Measurements from ENCODE around the gene CHCHD3. TPM values are rescaled to one million over a fixed set of nuclear protein-coding genes. Genes with fewer than 3 reads are reported as not detected.

Gene CHCHD3
- total RNA-seq, 6 experiments from 2014 or later: 16.5 to 42.6 (median 21.6) TPM

DNA sequence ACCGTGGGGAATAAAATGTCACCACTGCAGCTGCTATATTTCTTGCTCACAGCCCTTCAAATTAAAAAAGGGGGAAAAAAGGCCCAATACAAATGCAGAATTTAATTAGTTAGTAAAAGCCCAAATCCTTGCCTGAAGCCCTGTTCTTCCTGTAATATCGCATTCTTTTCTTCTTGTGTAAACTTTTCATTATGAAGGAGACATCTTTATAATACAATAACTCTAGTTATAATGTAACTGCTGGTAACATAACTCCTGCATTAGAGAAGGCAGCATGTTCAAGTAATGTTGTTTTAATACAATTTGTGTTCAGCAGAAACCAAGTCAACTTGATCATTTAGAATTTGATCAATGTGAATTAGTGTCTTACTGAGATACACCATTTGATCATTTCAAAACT is 250.9 kb downstream of the CHCHD3 start:
- WGBS (ENCODE audit: insufficient coverage, low coverage, low lambda C conversion rate, missing lambda C conversion rate): 97% methylated on average over 2 of the region's 2 CpGs
- ATAC-seq: no peak

DNA sequence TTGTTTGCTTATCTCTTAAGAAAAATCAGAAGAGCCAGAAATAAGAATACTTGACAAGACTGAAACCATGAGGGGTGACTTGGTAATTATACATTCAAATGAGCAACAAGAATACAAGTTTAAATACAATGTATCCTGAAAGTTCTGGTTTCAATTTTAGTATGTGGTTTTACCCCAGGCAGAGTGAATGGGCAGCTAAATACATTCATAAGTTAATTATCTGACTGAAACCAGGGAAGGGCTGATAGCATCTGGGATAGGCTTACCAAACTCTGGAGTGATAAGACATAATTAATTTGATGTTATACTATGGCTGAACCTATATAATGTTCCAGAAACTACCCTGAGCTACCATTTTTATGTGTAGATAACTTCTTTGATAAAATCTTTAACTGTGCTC is 253.4 kb downstream of the CHCHD3 start:
- Histone ChIP-seq H3K27me3 (no peaks in the 10 kb centered on the region), H3K9me3 (no peaks in the 10 kb centered on the region), H3K4me1 (no peaks in the 10 kb centered on the region), H3K27ac (no peak overlapping the region), H3K4me3 (no peak overlapping the region), H3K36me3 (no peaks in the 10 kb centered on the region)
- intact Hi-C loops (cut with DNase I): no loop called here
- TF ChIP-seq, protein P1, sequence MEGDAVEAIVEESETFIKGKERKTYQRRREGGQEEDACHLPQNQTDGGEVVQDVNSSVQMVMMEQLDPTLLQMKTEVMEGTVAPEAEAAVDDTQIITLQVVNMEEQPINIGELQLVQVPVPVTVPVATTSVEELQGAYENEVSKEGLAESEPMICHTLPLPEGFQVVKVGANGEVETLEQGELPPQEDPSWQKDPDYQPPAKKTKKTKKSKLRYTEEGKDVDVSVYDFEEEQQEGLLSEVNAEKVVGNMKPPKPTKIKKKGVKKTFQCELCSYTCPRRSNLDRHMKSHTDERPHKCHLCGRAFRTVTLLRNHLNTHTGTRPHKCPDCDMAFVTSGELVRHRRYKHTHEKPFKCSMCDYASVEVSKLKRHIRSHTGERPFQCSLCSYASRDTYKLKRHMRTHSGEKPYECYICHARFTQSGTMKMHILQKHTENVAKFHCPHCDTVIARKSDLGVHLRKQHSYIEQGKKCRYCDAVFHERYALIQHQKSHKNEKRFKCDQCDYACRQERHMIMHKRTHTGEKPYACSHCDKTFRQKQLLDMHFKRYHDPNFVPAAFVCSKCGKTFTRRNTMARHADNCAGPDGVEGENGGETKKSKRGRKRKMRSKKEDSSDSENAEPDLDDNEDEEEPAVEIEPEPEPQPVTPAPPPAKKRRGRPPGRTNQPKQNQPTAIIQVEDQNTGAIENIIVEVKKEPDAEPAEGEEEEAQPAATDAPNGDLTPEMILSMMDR (IDR thresholded peaks at IDR 0.05): no peak
- no peak for TF ChIP-seq POLR2A (IDR thresholded peaks at IDR 0.05)
- DNase-seq (no peak), ATAC-seq (no peak)

More for the DNA sequence above, 250.9 kb downstream of the CHCHD3 start:
- Histone ChIP-seq H3K27me3 (no peaks in the 10 kb centered on the region), H3K4me1 (no peaks in the 10 kb centered on the region), H3K9me3 (no peaks in the 10 kb centered on the region), H3K36me3 (no peaks in the 10 kb centered on the region), H3K27ac (no peak overlapping the region), H3K4me3 (no peak overlapping the region)
- intact Hi-C loops (cut with DNase I): no loop called here
- DNase-seq: no peak
- no peak for TF ChIP-seq POLR2A (IDR thresholded peaks at IDR 0.05)
- TF ChIP-seq, protein P1 (IDR thresholded peaks at IDR 0.05): no peak

DNA sequence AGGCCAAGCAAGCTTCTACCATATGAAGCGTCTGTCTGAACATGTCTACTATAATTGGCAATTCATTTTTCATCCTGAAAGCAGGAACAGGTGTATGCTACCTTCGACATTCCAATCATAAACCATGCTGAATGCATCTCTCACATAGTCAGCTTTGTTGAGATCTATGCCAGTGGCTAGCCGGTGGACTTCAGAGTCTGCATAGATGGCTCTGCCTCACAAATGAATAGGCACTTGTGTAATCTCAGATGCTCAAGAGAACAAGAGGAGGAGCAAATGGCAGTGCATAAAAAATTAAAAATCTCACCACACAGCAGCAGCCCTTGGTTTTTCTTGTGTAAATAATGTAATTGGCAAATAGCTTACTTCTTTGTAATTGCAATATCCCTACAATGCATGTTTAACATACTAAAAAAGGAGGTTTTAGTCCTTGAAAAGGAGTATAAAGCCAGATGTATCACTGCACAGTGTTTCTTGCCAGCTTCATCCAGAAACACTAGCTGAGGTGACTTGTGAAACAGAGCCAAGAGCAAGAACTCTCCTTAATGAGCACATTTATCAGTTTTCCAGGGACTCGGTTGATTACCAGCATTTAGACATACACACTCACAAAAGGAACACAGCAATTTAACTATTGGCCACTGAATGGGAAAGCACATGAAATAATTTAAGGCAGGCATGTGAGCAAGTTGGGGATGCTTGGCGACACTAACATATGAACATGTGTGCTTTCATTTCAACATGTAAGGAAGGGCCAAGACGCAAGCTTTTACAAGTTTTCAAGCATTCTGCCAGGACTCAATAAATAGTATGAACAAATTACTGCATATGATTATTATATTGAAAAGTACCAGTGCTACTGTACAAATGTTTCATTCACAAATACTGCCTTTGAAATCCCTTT is 255.7 kb downstream of the CHCHD3 start:
- intact Hi-C loops (cut with DNase I): no loop called here
- Histone ChIP-seq H3K9me3 (no peaks in the 10 kb centered on the region), H3K36me3 (no peaks in the 10 kb centered on the region), H3K27me3 (no peaks in the 10 kb centered on the region), H3K4me1 (no peaks in the 10 kb centered on the region), H3K4me3 (no peak overlapping the region), H3K27ac (no peak overlapping the region)
- DNase-seq (no peak), ATAC-seq (no peak)
- 96% methylated on average over 6 of the region's 6 CpGs for WGBS (ENCODE audit: insufficient coverage, low coverage, low lambda C conversion rate, missing lambda C conversion rate)
- no peak for TF ChIP-seq POLR2A (IDR thresholded peaks at IDR 0.05)
- TF ChIP-seq, protein P1 (IDR thresholded peaks at IDR 0.05): no peak

DNA sequence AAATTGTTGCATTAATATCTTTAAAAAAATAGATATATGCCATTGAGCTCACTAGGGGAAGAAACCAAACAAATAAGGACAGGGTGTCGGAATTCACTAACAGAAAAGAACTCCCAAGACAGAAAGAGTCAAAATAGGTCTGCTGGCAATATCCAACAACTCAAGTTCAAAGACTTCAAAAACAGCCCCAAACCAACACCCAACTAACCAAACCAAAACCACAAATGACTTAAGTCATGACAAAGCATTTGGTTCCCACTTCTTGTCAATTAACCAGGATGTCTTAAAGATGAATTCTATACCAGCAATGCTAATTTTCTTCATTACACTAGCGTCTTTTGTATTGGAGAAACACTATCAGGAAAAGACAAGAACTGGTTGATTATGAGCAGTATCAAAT is 256.7 kb downstream of the CHCHD3 start:
- ATAC-seq (no peak), DNase-seq (no peak)
- H3K9me3 ChIP-seq: no peaks in the 10 kb centered on the region
- no peaks in the 10 kb centered on the region for H3K27me3 ChIP-seq
- H3K4me1 ChIP-seq: no peaks in the 10 kb centered on the region
- no peaks in the 10 kb centered on the region for H3K36me3 ChIP-seq
- 93% methylated on average over 2 of the region's 2 CpGs for WGBS (ENCODE audit: insufficient coverage, low coverage, low lambda C conversion rate, missing lambda C conversion rate)
- no peak overlapping the region for H3K27ac ChIP-seq
- no peak overlapping the region for H3K4me3 ChIP-seq
- intact Hi-C loops (cut with DNase I): no loop called here
- no peak for TF ChIP-seq POLR2A (IDR thresholded peaks at IDR 0.05)
- TF ChIP-seq, protein P1 (IDR thresholded peaks at IDR 0.05): no peak

Measured in right lobe of liver (tissue), 6 donors.